Right lobe of liver (tissue), 4 donors: ENCODE results near the gene DTX3L.

Experiments
- CTCF ChIP-seq, 4 donors: fragments of 200-600 bp in 3 of 4; fragments of 450-650 bp in 1 of 4; IDR thresholded peaks; one replicate each; pipeline versions ENCODE4 v1.5.1 to v1.8.0; 2016 to 2022; ENCODE audit warnings: antibody characterized with exemption in 4 of 4, mild to moderate bottlenecking in 2 of 4
- POLR2A ChIP-seq: fragments of 450-650 bp; IDR thresholded peaks from one replicate; pipeline ENCODE4 v1.6.1; 2017; ENCODE audit warnings: antibody characterized with exemption, mild to moderate bottlenecking
- donor health status: DM: no; HTN: no; CAD: no.
- donor health status: DM: no; HTN: no; CAD: no.
- donor health status: DM: no; HTN: yes; CAD: no.

- TF ChIP-seq CTCF (IDR thresholded peaks at IDR 0.05), result no peak
- no peak for TF ChIP-seq POLR2A
Observed at GRCh38 chr3:122576174-122576940, 12.2 kb downstream of the DTX3L start.
